ENCODE data around the gene CD44.

DNA sequence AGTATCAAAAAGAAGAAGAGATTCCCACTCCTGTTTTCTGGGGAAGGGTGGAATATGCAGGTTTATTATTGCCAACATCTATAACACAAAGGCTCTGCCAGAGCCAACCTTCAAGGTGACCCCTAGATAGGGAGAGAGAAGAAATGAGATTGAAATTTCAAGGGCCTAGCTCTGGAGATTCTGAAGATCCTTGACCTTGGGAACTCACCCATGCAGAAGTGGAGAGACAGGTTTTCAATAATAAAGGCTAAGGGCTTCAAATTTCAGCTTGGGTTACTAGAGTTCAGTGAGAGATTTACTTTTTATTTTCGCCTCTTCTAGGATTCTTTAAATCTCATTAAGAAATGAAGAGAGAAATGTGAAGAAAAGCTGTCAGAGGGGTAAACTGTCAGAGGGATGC lies 98.4 kb downstream of the CD44 start:
- TF ChIP-seq, protein P1, sequence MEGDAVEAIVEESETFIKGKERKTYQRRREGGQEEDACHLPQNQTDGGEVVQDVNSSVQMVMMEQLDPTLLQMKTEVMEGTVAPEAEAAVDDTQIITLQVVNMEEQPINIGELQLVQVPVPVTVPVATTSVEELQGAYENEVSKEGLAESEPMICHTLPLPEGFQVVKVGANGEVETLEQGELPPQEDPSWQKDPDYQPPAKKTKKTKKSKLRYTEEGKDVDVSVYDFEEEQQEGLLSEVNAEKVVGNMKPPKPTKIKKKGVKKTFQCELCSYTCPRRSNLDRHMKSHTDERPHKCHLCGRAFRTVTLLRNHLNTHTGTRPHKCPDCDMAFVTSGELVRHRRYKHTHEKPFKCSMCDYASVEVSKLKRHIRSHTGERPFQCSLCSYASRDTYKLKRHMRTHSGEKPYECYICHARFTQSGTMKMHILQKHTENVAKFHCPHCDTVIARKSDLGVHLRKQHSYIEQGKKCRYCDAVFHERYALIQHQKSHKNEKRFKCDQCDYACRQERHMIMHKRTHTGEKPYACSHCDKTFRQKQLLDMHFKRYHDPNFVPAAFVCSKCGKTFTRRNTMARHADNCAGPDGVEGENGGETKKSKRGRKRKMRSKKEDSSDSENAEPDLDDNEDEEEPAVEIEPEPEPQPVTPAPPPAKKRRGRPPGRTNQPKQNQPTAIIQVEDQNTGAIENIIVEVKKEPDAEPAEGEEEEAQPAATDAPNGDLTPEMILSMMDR (IDR thresholded peaks at IDR 0.05; ENCODE audit: poor library complexity, severe bottlenecking) = no peak
- TF ChIP-seq POLR2AphosphoS5 (IDR thresholded peaks at IDR 0.05) (no peak), TAF1 (IDR thresholded peaks at IDR 0.05; ENCODE audit: low read depth) (no peak), EZH2 (IDR thresholded peaks at IDR 0.05; ENCODE audit: borderline replicate concordance, insufficient read depth, low read length, poor library complexity, severe bottlenecking) (no peak), SMC3 (conservative IDR thresholded peaks at IDR 0.05; ENCODE audit: poor library complexity) (no peak), MXI1 (conservative IDR thresholded peaks at IDR 0.05; ENCODE audit: poor library complexity, severe bottlenecking) (no peak)
- TF ChIP-seq, protein P2, sequence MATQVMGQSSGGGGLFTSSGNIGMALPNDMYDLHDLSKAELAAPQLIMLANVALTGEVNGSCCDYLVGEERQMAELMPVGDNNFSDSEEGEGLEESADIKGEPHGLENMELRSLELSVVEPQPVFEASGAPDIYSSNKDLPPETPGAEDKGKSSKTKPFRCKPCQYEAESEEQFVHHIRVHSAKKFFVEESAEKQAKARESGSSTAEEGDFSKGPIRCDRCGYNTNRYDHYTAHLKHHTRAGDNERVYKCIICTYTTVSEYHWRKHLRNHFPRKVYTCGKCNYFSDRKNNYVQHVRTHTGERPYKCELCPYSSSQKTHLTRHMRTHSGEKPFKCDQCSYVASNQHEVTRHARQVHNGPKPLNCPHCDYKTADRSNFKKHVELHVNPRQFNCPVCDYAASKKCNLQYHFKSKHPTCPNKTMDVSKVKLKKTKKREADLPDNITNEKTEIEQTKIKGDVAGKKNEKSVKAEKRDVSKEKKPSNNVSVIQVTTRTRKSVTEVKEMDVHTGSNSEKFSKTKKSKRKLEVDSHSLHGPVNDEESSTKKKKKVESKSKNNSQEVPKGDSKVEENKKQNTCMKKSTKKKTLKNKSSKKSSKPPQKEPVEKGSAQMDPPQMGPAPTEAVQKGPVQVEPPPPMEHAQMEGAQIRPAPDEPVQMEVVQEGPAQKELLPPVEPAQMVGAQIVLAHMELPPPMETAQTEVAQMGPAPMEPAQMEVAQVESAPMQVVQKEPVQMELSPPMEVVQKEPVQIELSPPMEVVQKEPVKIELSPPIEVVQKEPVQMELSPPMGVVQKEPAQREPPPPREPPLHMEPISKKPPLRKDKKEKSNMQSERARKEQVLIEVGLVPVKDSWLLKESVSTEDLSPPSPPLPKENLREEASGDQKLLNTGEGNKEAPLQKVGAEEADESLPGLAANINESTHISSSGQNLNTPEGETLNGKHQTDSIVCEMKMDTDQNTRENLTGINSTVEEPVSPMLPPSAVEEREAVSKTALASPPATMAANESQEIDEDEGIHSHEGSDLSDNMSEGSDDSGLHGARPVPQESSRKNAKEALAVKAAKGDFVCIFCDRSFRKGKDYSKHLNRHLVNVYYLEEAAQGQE (IDR thresholded peaks at IDR 0.05; ENCODE audit: borderline replicate concordance) = no peak
